SK-N-SH (cell line): ENCODE results near the gene LHFPL6. TPM values are rescaled to one million over a fixed set of nuclear protein-coding genes. Genes with fewer than 3 reads are reported as not detected.

Experiments
- CTCF ChIA-PET: fragments of 300-600, 350-600 bp; formaldehyde crosslinking; extraction: SDS; loops from one replicate; lab custom pipeline; 2021; lab: Yijun Ruan, JAX
- POLR2A ChIA-PET: fragments of 350-600 bp; sonication (Branson Sonifier 250); formaldehyde crosslinking; extraction: SDS; loops from one replicate; lab custom pipeline; 2020; ENCODE audit warnings: antibody characterized with exemption, inconsistent platforms; lab: Yijun Ruan, JAX
- DNase-seq: peaks from one replicate; pipeline ENCODE4 v3.0.0; 2012
- H2AFZ ChIP-seq: fragments of 200-600 bp; sonication (generic); 2 replicates; pipeline ENCODE4 v1.8.1; 2016; ENCODE audit warnings: antibody characterized with exemption, mild to moderate bottlenecking, low read depth
- H3F3A ChIP-seq: fragments of 200-600 bp; sonication (generic); replicated peaks from 2 replicates; pipeline ENCODE3; 2016; ENCODE audit warnings: antibody characterized with exemption, mild to moderate bottlenecking; ENCODE audit not compliant: insufficient read depth
- H3K27ac ChIP-seq, 2 experiments: fragments of 200-500 bp in 1 of 2; fragments of 200-600 bp in 1 of 2; sonication (Bioruptor generic) in 1 of 2; sonication (generic), shearing (Covaris generic) in 1 of 2; 2 replicates each; pipeline versions ENCODE4 v1.5.1 to v1.6.1; 2014 to 2016; ENCODE audit warnings: low read depth in 2 of 2, inconsistent platforms in 1 of 2, low read length in 1 of 2, mild to moderate bottlenecking in 1 of 2, mixed read lengths in 1 of 2
- H3K27me3 ChIP-seq: fragments of 200-600 bp; sonication (generic), shearing (Covaris generic); 2 replicates; pipeline ENCODE4 v1.6.1; 2016; ENCODE audit warnings: mixed run types; ENCODE audit not compliant: insufficient read depth
- H3K36me3 ChIP-seq, 2 experiments: fragments of 200-500 bp in 1 of 2; fragments of 200-600 bp in 1 of 2; sonication (Bioruptor generic) in 1 of 2; sonication (generic) in 1 of 2; replicated peaks in 1 of 2; 2 replicates each; pipeline versions ENCODE3 to v1.5.1; 2014 to 2016; ENCODE audit warnings: low read length in 1 of 2, mild to moderate bottlenecking in 1 of 2; ENCODE audit not compliant: insufficient read depth in 2 of 2, control insufficient read depth in 1 of 2
- H3K4me1 ChIP-seq, 2 experiments: fragments of 200-500 bp in 1 of 2; fragments of 200-600 bp in 1 of 2; sonication (Bioruptor generic) in 1 of 2; sonication (generic), shearing (Covaris generic) in 1 of 2; 2 replicates each; pipeline versions ENCODE4 v1.5.1 to v1.6.1; 2014 to 2016; ENCODE audit warnings: low read depth in 1 of 2, low read length in 1 of 2, mixed run types in 1 of 2; ENCODE audit not compliant: insufficient read depth in 2 of 2, control insufficient read depth in 1 of 2
- H3K4me2 ChIP-seq: fragments of 200-600 bp; sonication (generic), shearing (Covaris generic); 2 replicates; pipeline ENCODE4 v1.6.1; 2017; ENCODE audit warnings: mixed run types
- H3K4me3 ChIP-seq, 2 experiments: fragments of 200-500 bp in 1 of 2; fragments of 200-600 bp in 1 of 2; sonication (Bioruptor generic) in 1 of 2; sonication (generic), shearing (Covaris generic) in 1 of 2; 2 replicates each; pipeline versions ENCODE4 v1.5.1 to v1.8.1; 2014 to 2016; ENCODE audit warnings: low read depth in 2 of 2, inconsistent platforms in 1 of 2, low read length in 1 of 2, mild to moderate bottlenecking in 1 of 2, mixed read lengths in 1 of 2, moderate library complexity in 1 of 2
- H3K79me2 ChIP-seq: fragments of 200-600 bp; sonication (generic); 2 replicates; pipeline ENCODE4 v1.8.1; 2017; ENCODE audit warnings: mild to moderate bottlenecking; ENCODE audit not compliant: insufficient read depth
- H3K9ac ChIP-seq: fragments of 200-600 bp; sonication (generic); 2 replicates; pipeline ENCODE4 v1.6.1; 2017; ENCODE audit warnings: mixed run types
- H3K9me2 ChIP-seq: fragments of 200-600 bp; sonication (generic); 2 replicates; pipeline ENCODE4 v1.6.1; 2017; ENCODE audit warnings: mixed run types
- H3K9me3 ChIP-seq: fragments of 200-600 bp; sonication (generic); 2 replicates; pipeline ENCODE4 v1.6.1; 2017; ENCODE audit warnings: mixed run types, mild to moderate bottlenecking, moderate library complexity
- H4K20me1 ChIP-seq: fragments of 200-600 bp; sonication (generic); 2 replicates; pipeline ENCODE4 v1.6.1; 2017; ENCODE audit warnings: mild to moderate bottlenecking, mixed run types; ENCODE audit not compliant: insufficient read depth
- CHD2 ChIP-seq: fragments of 150-350 bp; IDR thresholded peaks from 2 replicates; pipeline ENCODE4 v1.6.1; 2018; ENCODE audit warnings: low read length; ENCODE audit not compliant: partially characterized antibody
- EP300 ChIP-seq, 2 experiments: IDR thresholded peaks; 2 replicates each; pipeline versions ENCODE4 v1.4.0 to v1.6.1; 2012; ENCODE audit warnings: borderline replicate concordance in 1 of 2, low read depth in 1 of 2, low read length in 1 of 2
- EZH2phosphoT487 ChIP-seq: fragments of 200-600 bp; sonication (generic); IDR thresholded peaks from 2 replicates; pipeline ENCODE4 v1.6.1; 2017; ENCODE audit warnings: low read depth, mixed run types, mild to moderate bottlenecking, antibody characterized with exemption, moderate library complexity, borderline replicate concordance
- FOSL2 ChIP-seq: IDR thresholded peaks from 2 replicates; pipeline ENCODE4 v1.4.0; 2012; ENCODE audit warnings: low read depth, mild to moderate bottlenecking, moderate library complexity, borderline replicate concordance
- GATA2 ChIP-seq: sonication (generic); formaldehyde crosslinking; IDR thresholded peaks from 2 replicates; pipeline ENCODE4 v1.5.0; 2020; ENCODE audit warnings: mild to moderate bottlenecking, missing genetic modification reagents
- JUND ChIP-seq: IDR thresholded peaks from 2 replicates; pipeline ENCODE4 v1.4.0; 2012
- NFIC ChIP-seq: IDR thresholded peaks from 2 replicates; pipeline ENCODE4 v1.4.0; 2012; ENCODE audit warnings: borderline replicate concordance
- RAD21 ChIP-seq: IDR thresholded peaks from 2 replicates; pipeline ENCODE4 v1.6.1; 2012; ENCODE audit warnings: mild to moderate bottlenecking, low read length
- RFX5 ChIP-seq: IDR thresholded peaks from 2 replicates; pipeline ENCODE4 v1.6.1; 2012; ENCODE audit warnings: mild to moderate bottlenecking, improper control_type of control experiment, low read length
- TCF12 ChIP-seq: IDR thresholded peaks from 2 replicates; pipeline ENCODE4 v1.4.0; 2012
- USF1 ChIP-seq: IDR thresholded peaks from 2 replicates; pipeline ENCODE4 v1.4.0; 2012; ENCODE audit warnings: low read depth, borderline replicate concordance
- YY1 ChIP-seq: IDR thresholded peaks from 2 replicates; pipeline ENCODE4 v1.4.0; 2012; ENCODE audit warnings: low read depth, mild to moderate bottlenecking
- WGBS: methylation state at CpG from one replicate; pipeline ENCODE4 v1.1.6; 2017; ENCODE audit warnings: low lambda C conversion rate; 5-methylcytosine and 5-hydroxymethylcytosine counted together
- polyA plus RNA-seq, 3 experiments: library from polyadenylated mRNA; depleted of rRNA; stranded (reverse); fragments of >200 nt; gene quantifications; 2 replicates each; pipeline ENCODE4 v1.2.3, GENCODE V29; 2012
- TF ChIP-seq, protein P1 (sequence below): IDR thresholded peaks from 2 replicates; pipeline ENCODE4 v1.6.1; 2012; ENCODE audit warnings: mild to moderate bottlenecking, low read depth, low read length, moderate library complexity
- TF ChIP-seq, protein P2 (sequence below): IDR thresholded peaks from 2 replicates; pipeline ENCODE4; 2012

The LHFPL6 gene
- polyA plus RNA-seq, 1 of the 3 experiments (the other 2 are of a cell fraction), result 22.2 TPM

- no peaks in the 10 kb centered on the region for H3K36me3 ChIP-seq
- TF ChIP-seq, protein P1, sequence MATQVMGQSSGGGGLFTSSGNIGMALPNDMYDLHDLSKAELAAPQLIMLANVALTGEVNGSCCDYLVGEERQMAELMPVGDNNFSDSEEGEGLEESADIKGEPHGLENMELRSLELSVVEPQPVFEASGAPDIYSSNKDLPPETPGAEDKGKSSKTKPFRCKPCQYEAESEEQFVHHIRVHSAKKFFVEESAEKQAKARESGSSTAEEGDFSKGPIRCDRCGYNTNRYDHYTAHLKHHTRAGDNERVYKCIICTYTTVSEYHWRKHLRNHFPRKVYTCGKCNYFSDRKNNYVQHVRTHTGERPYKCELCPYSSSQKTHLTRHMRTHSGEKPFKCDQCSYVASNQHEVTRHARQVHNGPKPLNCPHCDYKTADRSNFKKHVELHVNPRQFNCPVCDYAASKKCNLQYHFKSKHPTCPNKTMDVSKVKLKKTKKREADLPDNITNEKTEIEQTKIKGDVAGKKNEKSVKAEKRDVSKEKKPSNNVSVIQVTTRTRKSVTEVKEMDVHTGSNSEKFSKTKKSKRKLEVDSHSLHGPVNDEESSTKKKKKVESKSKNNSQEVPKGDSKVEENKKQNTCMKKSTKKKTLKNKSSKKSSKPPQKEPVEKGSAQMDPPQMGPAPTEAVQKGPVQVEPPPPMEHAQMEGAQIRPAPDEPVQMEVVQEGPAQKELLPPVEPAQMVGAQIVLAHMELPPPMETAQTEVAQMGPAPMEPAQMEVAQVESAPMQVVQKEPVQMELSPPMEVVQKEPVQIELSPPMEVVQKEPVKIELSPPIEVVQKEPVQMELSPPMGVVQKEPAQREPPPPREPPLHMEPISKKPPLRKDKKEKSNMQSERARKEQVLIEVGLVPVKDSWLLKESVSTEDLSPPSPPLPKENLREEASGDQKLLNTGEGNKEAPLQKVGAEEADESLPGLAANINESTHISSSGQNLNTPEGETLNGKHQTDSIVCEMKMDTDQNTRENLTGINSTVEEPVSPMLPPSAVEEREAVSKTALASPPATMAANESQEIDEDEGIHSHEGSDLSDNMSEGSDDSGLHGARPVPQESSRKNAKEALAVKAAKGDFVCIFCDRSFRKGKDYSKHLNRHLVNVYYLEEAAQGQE, result no peak
- TF ChIP-seq YY1, result no peak
- no peak for TF ChIP-seq NFIC
- no peak for TF ChIP-seq GATA2 (CRISPR knock-in tag)
- TF ChIP-seq CHD2, result no peak
- TF ChIP-seq RFX5, result no peak
- no peak for TF ChIP-seq USF1
- TF ChIP-seq RAD21, result no peak
- TF ChIP-seq, all 33 proteins: peak for 0
- Histone ChIP-seq H3K4me2 (peak overlapping the region; percentile 49), H3K4me3 (no peak overlapping the region), H3K9me2 (no peaks in the 10 kb centered on the region), H2AFZ (peak overlapping the region; percentile 68), H3K27me3 (no peaks in the 10 kb centered on the region), H3K9ac (peak overlapping the region; percentile 42; the same call in 1 of the 2 replicates), H3K79me2 (no peaks in the 10 kb centered on the region), H3K9me3 (no peaks in the 10 kb centered on the region), H3K27ac (peak overlapping the region in 1 of 2 experiments; percentile 81; a peak in 2 of 4 replicates), H3F3A (peaks cover 17% of the 10 kb centered on the region), H3K4me1 (peaks cover 0 to 41% of the 10 kb centered on the region in 2 experiments; a peak in 1 of 4 replicates), H4K20me1 (no peaks in the 10 kb centered on the region)
- POLR2A ChIA-PET, result no interaction called here
- CTCF ChIA-PET, result no interaction called here
- DNase-seq, result no peak
Measured at GRCh38 chr13:39485314-39485700, 117.7 kb downstream of the LHFPL6 start.

GRCh38 chr13:39484506-39485313 lies 118.3 kb downstream of the LHFPL6 start:
- H3K79me2 ChIP-seq, result no peaks in the 10 kb centered on the region
- H4K20me1 ChIP-seq, result no peaks in the 10 kb centered on the region
- TF ChIP-seq EP300 (IDR thresholded peaks at IDR 0.05; ENCODE audit: borderline replicate concordance in 1 of 2, low read depth in 1 of 2, low read length in 1 of 2) (0 out of 4 replicates have a peak, but pooled peaks of 1 of the 2 experiments have one; percentile 13), TCF12 (peak; percentile 45; the same call in 1 of the 2 replicates), RAD21 (no peak), FOSL2 (peak; percentile 42; the same call in 1 of the 2 replicates), JUND (peak; percentile 49; the same call in 1 of the 2 replicates), EZH2phosphoT487 (no peak)
- TF ChIP-seq, protein P2, sequence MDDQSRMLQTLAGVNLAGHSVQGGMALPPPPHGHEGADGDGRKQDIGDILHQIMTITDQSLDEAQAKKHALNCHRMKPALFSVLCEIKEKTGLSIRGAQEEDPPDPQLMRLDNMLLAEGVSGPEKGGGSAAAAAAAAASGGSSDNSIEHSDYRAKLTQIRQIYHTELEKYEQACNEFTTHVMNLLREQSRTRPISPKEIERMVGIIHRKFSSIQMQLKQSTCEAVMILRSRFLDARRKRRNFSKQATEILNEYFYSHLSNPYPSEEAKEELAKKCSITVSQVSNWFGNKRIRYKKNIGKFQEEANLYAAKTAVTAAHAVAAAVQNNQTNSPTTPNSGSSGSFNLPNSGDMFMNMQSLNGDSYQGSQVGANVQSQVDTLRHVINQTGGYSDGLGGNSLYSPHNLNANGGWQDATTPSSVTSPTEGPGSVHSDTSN, result peak; percentile 58
- H3F3A ChIP-seq, result peaks cover 17% of the 10 kb centered on the region
- 78% methylated on average over 4 of the region's 4 CpGs for WGBS
- H3K9ac ChIP-seq, result peak overlapping the region; percentile 42; the same call in 1 of the 2 replicates
- no peaks in the 10 kb centered on the region for H3K27me3 ChIP-seq
- no peaks in the 10 kb centered on the region for H3K9me2 ChIP-seq
- peak overlapping the region; percentile 68 for H2AFZ ChIP-seq
- peaks cover 0 to 41% of the 10 kb centered on the region in 2 experiments; a peak in 1 of 4 replicates for H3K4me1 ChIP-seq
- ChIA-PET CTCF (interaction anchor here (2.2 kb wide), 1 partner anchor 127 kb away, joined by 4 read pairs; no protein-coding TSS in a partner anchor), POLR2A (no interaction called here)
- no peak for DNase-seq
- peak overlapping the region in 1 of 2 experiments; percentile 81; a peak in 2 of 4 replicates for H3K27ac ChIP-seq
- H3K36me3 ChIP-seq, result no peaks in the 10 kb centered on the region
- H3K4me2 ChIP-seq, result peak overlapping the region; percentile 49
- no peak overlapping the region for H3K4me3 ChIP-seq
- no peaks in the 10 kb centered on the region for H3K9me3 ChIP-seq
